Lower lobe of right lung (tissue), 2 donors: ENCODE measurements around the gene ARL6IP6. TPM values are rescaled to one million over a fixed set of nuclear protein-coding genes. Genes with fewer than 3 reads are reported as not detected.

ENCODE experiments used
- ATAC-seq, 2 donors: fragments of 200-7000 bp; cut with Tn5 transposase; one replicate each; pipeline ENCODE4 v1.9.1; 2020 to 2022; ENCODE audit warnings: mild to moderate bottlenecking in 2 of 2, moderate library complexity in 2 of 2
- DNase-seq: peaks from one replicate; pipeline ENCODE4 v3.0.0-alpha.2; 2020
- H3K27ac ChIP-seq: fragments of 200-600 bp; one replicate; pipeline ENCODE4 v1.8.0; 2022
- H3K27me3 ChIP-seq: fragments of 200-600 bp; one replicate; pipeline ENCODE4 v1.8.0; 2022; ENCODE audit warnings: low read depth
- H3K36me3 ChIP-seq: fragments of 200-600 bp; one replicate; pipeline ENCODE4 v1.8.0; 2022; ENCODE audit warnings: mild to moderate bottlenecking
- H3K4me1 ChIP-seq: fragments of 200-600 bp; one replicate; pipeline ENCODE4 v1.8.0; 2022
- H3K4me3 ChIP-seq: fragments of 200-600 bp; one replicate; pipeline ENCODE4 v1.8.0; 2022; ENCODE audit warnings: mild to moderate bottlenecking
- H3K9me3 ChIP-seq: fragments of 200-600 bp; one replicate; pipeline ENCODE4 v1.8.0; 2022
- CTCF ChIP-seq: fragments of 200-600 bp; IDR thresholded peaks from one replicate; pipeline ENCODE4 v1.8.0; 2022; ENCODE audit warnings: antibody characterized with exemption, mild to moderate bottlenecking
- intact Hi-C: fragments of 100-400 bp; cut with DNase I; formaldehyde crosslinking; loops from one replicate; pipeline ENCODE4 v1.11.0; 2022
- total RNA-seq: library from RNA; stranded (reverse); fragmentation: NEBNext Ultra II Directional; extraction: Animal tissue kit (Norgen Biotek cat#: 25700); gene quantifications from one replicate; pipeline ENCODE4 v1.2.1, GENCODE V29; 2021
- donor health status: DM: no; HTN: yes; CAD: no; lungs with severe emphysema.

Gene ARL6IP6
- total RNA-seq, 1 donor from 2014 or later, result 19.2 TPM

DNA sequence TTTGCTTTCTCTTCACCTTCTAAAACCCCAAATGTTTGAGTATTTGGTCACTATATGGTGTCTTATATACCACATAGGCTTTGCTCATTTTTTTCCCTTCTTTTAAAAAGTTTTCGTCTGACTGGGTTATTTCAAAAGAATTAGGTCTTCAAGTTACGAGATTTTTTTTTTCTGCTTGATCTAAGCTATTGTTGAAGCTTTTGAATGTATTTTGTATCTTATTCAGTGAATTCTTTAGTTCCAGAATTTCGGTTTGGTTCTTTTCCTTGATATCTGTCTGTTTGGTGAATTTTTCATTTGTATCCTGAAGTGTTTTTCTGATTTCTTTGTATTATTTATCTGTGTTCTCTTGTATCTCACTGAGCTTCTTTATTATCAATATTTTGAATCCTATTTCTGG, 93.5 kb downstream of the ARL6IP6 start:
- H3K9me3 ChIP-seq, result peaks cover 5% of the 10 kb centered on the region
- H3K27me3 ChIP-seq, result no peaks in the 10 kb centered on the region
- H3K4me1 ChIP-seq, result no peaks in the 10 kb centered on the region
- DNase-seq (no peak), ATAC-seq (no peak)
- H3K4me3 ChIP-seq, result no peak overlapping the region
- no peak overlapping the region for H3K27ac ChIP-seq
- intact Hi-C loops, result no loop called here
- no peak for TF ChIP-seq CTCF
- H3K36me3 ChIP-seq, result no peaks in the 10 kb centered on the region

Other genes starting within 250 kb of the ARL6IP6 start
- gene PRPF40A, start 1.2 kb upstream of the ARL6IP6 start, total RNA-seq, result 84.8 TPM